ENCODE data around the gene CA10. TPM values are rescaled to one million over a fixed set of nuclear protein-coding genes. Genes with fewer than 3 reads are reported as not detected.

CA10 gene
- total RNA-seq, 2 donors from 2014 or later, result 0.26 TPM; not detected in 1

DNA sequence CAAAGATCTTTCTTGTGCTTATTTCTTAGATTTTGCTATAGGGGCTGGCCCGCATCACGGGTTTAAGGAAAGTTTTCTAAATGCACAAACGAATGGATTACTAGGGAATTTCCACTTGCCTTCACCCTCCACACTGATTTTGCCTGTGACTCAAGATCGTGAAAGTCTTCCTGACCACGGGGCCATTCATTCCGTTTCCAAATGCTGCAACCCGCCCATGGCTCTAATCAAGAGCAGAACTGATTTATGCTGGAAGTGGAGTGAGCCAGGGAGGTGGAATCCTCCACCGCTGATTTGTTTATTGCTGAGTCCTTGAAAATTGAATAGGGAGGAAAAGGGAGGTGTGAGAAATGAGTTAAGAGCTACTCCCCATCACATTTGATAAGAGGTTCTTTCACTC, 52.4 kb downstream of the CA10 start:
- Histone ChIP-seq H3K27me3 (no peaks in the 10 kb centered on the region), H3K4me3 (no peak overlapping the region), H3K36me3 (replicated peaks in 1 of 2; ENCODE audit: insufficient read depth in 1 of 2, low read depth in 2 of 2) (no peaks in the 10 kb centered on the region), H3K27ac (no peak overlapping the region), H3K4me1 (no peaks in the 10 kb centered on the region), H3K9me3 (no peaks in the 10 kb centered on the region)
- no peak for ATAC-seq
- no peak for DNase-seq
- TF ChIP-seq, protein P1, sequence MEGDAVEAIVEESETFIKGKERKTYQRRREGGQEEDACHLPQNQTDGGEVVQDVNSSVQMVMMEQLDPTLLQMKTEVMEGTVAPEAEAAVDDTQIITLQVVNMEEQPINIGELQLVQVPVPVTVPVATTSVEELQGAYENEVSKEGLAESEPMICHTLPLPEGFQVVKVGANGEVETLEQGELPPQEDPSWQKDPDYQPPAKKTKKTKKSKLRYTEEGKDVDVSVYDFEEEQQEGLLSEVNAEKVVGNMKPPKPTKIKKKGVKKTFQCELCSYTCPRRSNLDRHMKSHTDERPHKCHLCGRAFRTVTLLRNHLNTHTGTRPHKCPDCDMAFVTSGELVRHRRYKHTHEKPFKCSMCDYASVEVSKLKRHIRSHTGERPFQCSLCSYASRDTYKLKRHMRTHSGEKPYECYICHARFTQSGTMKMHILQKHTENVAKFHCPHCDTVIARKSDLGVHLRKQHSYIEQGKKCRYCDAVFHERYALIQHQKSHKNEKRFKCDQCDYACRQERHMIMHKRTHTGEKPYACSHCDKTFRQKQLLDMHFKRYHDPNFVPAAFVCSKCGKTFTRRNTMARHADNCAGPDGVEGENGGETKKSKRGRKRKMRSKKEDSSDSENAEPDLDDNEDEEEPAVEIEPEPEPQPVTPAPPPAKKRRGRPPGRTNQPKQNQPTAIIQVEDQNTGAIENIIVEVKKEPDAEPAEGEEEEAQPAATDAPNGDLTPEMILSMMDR (IDR thresholded peaks at IDR 0.05), result no peak
- no peak for TF ChIP-seq POLR2A (IDR thresholded peaks at IDR 0.05)
- intact Hi-C loops (cut with DNase I), result loop anchor here (5.0 kb wide), 1 partner anchor 344 kb away; no protein-coding TSS in a partner anchor
- WGBS, 2 donors, result 64 to 68% methylated on average over 8 of the region's 8 CpGs

- H3K4me3 ChIP-seq, result no peak overlapping the region
These were observed 52.9 kb downstream of the CA10 start for GRCh38 chr17:52105591-52105990.

DNA sequence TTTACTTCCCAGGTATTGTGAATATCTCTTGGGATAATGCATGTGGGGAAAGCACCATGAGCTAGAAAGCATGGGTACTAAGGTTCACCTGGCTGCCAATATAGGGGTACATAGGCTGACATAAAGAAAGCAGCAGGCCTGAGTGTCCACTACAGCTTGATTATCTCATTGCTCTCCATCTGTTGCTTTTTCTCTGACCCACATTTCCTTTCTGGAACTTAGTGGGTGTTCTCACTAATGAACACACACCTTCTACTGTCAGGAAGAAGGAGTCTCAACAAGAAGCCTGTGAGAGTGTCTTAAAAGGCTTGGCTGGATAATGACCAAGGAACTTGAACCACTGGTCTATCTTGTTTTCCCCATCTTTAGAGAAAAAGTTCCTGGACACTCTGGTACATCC, 62.5 kb downstream of the CA10 start:
- intact Hi-C loops (cut with DNase I), result no loop called here
- Histone ChIP-seq H3K27ac (no peak overlapping the region), H3K4me3 (no peak overlapping the region), H3K9me3 (no peaks in the 10 kb centered on the region), H3K4me1 (no peaks in the 10 kb centered on the region), H3K27me3 (no peaks in the 10 kb centered on the region), H3K36me3 (replicated peaks in 1 of 2; ENCODE audit: insufficient read depth in 1 of 2, low read depth in 2 of 2) (no peaks in the 10 kb centered on the region)
- no peak for ATAC-seq
- DNase-seq, result no peak
- TF ChIP-seq POLR2A (IDR thresholded peaks at IDR 0.05), result no peak
- TF ChIP-seq, protein P1 (IDR thresholded peaks at IDR 0.05), result no peak

More at GRCh38 chr17:52105591-52105990, 52.9 kb downstream of the CA10 start:
- intact Hi-C loops (cut with DNase I), result loop anchor here (5.0 kb wide), 1 partner anchor 343 kb away; no protein-coding TSS in a partner anchor
- Histone ChIP-seq H3K27ac (no peak overlapping the region), H3K36me3 (replicated peaks in 1 of 2; ENCODE audit: insufficient read depth in 1 of 2, low read depth in 2 of 2) (no peaks in the 10 kb centered on the region), H3K9me3 (no peaks in the 10 kb centered on the region), H3K4me1 (no peaks in the 10 kb centered on the region), H3K27me3 (no peaks in the 10 kb centered on the region)
- TF ChIP-seq POLR2A (IDR thresholded peaks at IDR 0.05), result no peak
- TF ChIP-seq, protein P1 (IDR thresholded peaks at IDR 0.05), result no peak
- DNase-seq (no peak), ATAC-seq (no peak)
- WGBS, 2 donors, result 88 to 96% methylated on average over 1 of the region's 1 CpG

DNA sequence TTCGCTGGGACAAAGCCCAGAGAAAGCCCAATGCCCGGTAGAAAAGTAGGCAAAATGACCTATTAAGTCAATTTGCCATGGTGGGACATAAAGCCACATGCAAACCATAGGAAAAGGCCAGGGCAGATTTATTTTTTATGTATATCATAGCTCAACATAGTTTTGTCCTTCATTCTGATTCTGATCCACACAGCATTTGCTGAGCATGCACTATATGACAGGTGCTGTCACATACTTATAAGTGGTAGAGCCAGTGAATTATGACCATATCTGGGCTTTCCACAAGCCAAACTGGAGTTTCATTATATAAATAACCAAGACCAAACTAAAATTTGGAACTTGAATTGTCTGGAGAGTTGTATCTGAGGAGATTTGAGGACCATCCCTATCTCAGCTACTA, 74.3 kb downstream of the CA10 start:
- Histone ChIP-seq H3K4me3 (no peak overlapping the region), H3K9me3 (no peaks in the 10 kb centered on the region), H3K4me1 (no peaks in the 10 kb centered on the region), H3K36me3 (replicated peaks in 1 of 2; ENCODE audit: insufficient read depth in 1 of 2, low read depth in 2 of 2) (no peaks in the 10 kb centered on the region), H3K27me3 (no peaks in the 10 kb centered on the region), H3K27ac (no peak overlapping the region)
- WGBS, 2 donors, result 45 to 57% methylated on average over 2 of the region's 2 CpGs
- no peak for TF ChIP-seq POLR2A (IDR thresholded peaks at IDR 0.05)
- TF ChIP-seq, protein P1 (IDR thresholded peaks at IDR 0.05), result no peak
- no peak for ATAC-seq
- intact Hi-C loops (cut with DNase I), result no loop called here
- no peak for DNase-seq

DNA sequence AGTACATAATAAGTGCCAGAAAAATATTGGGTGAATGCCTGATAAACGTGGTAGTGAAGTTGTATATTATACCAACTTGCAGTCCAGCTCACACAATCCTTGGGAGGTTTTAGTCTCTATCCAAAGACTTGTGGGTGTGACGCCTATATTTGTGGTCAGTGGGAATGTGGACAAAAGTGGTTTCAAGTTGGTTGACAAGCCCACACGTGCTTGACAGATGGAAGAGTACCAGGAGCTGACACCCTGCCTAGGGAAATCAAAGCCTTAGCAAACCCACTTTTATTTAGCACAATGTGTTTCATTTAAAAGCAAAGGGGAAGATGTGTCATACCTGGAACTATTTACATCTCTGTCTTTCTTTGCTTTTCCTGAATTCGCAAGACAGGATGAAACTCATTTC, 79.0 kb downstream of the CA10 start:
- intact Hi-C loops (cut with DNase I), result no loop called here
- no peaks in the 10 kb centered on the region for H3K9me3 ChIP-seq
- ATAC-seq (no peak), DNase-seq (no peak)
- no peak overlapping the region for H3K4me3 ChIP-seq
- no peaks in the 10 kb centered on the region for H3K27me3 ChIP-seq
- no peak for TF ChIP-seq POLR2A (IDR thresholded peaks at IDR 0.05)
- TF ChIP-seq, protein P1 (IDR thresholded peaks at IDR 0.05), result no peak
- WGBS, 2 donors, result 59 to 63% methylated on average over 4 of the region's 4 CpGs
- H3K36me3 ChIP-seq (replicated peaks in 1 of 2; ENCODE audit: insufficient read depth in 1 of 2, low read depth in 2 of 2), result no peaks in the 10 kb centered on the region
- no peak overlapping the region for H3K27ac ChIP-seq
- H3K4me1 ChIP-seq, result no peaks in the 10 kb centered on the region
